GM19328 (cell line): ENCODE results near the gene USP22.

Experiments used
- ATAC-seq: cut with Tn5 transposase; IDR thresholded peaks from one replicate; pipeline ENCODE4 v1.9.1; 2021; ENCODE audit warnings: mild to moderate bottlenecking, moderate library complexity; ENCODE audit not compliant: unreplicated experiment

Gene USP22

DNA sequence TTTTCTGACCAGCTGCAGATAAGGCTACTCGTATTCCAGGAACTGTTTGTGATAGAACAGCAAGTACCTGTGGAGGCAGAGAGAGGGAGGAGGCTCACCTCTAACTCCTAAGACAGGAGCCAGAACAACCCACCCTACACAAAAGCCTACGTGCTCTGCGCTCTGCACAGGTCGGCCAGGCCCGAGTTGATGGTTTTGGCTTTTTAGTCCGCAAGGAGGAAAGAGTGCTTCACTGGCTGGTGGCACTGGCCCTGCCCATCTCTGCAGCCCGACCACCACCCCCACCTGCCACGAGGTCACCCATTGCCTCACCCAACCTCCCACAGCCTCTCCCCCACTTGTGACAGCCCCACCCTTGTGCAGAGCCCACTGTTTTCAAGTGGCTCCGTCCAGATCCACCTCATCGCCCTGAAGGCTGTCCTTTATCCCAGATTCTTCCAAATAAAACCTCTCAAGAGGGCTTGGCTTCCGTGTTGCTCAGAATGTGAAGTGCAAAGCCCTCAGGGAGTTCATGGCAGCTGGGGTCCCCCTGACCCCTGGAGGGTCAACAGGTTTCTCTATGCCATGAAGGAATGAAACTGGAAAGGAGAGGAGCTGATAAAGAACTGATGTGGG, 39.7 kb downstream of the USP22 start:
- ATAC-seq: no peak

- no peak for ATAC-seq
Measured at GRCh38 chr17:21002309-21003006, 40.4 kb downstream of the USP22 start.

DNA sequence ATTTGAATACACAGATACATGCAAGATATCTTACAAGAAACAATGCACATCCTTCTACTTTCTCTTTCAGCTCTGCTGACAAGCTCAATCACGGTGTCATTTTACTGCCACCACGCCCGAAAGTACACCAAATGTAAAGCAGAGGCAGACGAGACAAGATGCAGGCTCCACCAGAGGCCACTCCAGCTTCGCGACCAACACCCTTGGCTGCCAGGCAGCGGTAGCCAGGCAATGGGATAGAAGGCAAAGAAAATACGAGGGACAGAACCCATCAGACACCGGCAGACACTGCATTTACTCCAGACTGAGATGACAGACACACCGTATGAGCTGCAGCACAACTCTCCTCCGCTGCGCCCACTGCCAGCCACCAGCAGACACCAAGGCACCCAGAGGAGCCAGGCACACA, 41.0 kb downstream of the USP22 start:
- ATAC-seq: no peak

- no peak for ATAC-seq
Measured at GRCh38 chr17:21001111-21001812, 41.5 kb downstream of the USP22 start.

DNA sequence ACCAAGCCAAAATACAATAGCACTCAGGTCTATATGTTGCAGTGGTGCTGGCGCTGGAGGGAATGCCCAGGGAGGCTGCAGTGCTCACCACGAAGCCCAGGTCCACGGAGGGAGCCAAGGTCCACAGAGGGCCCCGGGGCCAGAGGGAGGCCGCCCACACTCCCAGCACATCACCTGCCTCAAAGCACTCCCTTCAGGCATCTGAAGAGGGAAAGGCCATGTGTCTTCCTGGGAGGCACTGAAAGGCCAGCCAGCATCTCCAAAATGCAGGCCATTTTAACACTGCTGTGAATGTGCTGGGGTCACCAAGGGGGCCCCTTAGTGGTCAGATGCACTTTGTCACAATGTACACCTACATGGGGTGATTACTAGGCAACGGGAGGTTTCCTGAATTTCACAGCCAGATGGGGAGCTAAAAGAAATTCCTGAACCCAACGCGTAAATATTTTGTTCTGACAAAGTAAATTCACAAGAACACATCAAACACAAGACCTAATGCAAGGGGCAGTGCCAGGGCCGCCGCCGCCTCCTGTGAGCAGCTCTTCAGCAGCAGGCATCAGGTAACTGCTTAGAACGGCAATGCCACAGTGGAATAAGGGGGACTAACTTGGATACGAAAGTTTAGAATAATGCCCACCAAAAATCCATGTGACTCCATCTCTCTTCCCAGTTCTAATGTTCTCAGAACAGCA, 42.8 kb downstream of the USP22 start:
- ATAC-seq: no peak

- no peak for ATAC-seq
Measured at GRCh38 chr17:20999044-20999573, 43.7 kb downstream of the USP22 start.

- ATAC-seq: no peak
Measured at GRCh38 chr17:20998571-20999043, 44.2 kb downstream of the USP22 start.

GRCh38 chr17:20997711-20998570, 44.9 kb downstream of the USP22 start:
- no peak for ATAC-seq

DNA sequence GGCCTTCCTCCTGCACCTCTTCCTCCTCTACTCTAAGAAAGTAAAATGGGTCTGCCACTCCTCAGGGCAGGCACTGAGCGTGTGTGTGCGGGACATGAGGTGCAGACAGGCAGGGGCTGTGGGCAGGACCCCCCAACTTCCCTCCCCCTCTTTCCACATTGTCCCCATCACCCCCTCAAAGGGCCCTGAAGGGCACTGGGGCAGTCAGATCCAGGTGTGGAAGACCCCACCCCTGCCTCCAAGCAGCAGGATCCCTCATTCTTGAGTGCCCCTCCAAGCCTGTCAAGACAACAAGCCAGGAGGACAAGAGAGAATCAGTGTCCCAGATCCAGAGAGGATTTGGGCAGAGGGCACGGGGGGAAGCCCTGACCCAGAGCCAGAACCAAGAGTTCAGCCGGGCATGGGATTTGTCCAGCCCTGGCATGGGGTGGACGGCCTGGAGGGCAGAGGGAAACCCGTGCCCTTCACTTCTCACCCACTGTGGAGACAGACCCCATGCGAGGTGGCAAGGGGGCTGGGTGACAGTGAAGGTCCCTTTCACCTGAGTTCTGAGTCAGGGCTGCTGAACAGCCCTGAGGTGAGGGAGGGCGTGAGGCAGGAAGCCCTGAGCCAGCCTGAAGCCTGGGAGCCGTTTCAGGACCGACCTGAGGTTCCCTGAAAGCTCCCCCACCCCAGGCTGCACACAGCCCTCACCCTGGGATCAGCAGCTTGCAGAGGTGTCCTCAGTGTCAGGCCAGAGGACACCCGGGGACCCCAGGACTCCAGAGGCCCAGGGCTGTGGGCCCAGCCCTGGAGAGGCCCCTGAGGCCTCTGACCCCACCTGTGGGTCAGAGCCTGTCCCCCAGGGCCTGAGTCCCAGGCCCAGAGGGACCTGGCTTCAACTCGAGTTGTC, 45.8 kb downstream of the USP22 start:
- no peak for ATAC-seq

DNA sequence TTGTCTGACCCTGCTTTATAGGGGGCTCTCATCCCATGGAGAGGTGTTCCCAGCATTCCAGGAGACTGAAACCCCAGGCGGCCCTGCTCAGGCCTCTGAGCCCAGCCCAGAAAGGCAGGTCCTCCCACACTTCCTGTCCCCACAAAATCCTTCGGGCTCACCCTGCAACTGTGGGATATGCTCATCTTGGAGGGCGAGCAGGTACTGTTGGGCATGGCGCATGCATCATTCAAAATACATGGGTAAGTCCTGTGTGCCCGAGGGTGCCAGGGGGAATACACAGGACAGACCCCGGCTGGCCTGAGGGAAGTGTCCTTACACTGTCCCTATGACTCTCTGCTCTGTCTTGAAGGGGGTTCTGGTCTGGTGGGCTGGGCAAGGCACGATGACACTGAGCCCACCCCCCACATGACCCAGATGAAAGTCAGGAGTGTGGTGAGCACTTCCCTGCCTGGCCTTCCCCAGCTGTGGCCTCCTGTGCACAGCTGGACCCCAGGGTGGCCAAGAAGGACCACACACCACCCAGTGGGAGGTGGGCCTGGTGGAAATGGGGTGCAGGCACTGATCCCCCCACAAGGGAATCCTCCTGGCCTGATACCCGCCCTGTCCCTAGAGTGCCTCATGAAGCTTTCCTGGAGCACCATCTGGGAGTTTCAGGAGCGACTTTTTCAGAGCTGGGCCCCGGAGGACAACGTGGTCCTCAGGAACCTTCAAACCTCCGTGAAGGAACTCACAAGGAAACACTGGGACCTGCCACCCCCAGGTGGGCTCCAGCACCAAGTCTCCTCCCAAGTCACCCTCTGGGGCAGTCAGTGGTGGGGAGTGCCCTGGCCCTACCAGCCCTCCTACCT, 46.7 kb downstream of the USP22 start:
- no peak for ATAC-seq

GRCh38 chr17:20995164-20995872, 47.5 kb downstream of the USP22 start:
- no peak for ATAC-seq

GRCh38 chr17:20994779-20995149, 48.0 kb downstream of the USP22 start:
- no peak for ATAC-seq

DNA sequence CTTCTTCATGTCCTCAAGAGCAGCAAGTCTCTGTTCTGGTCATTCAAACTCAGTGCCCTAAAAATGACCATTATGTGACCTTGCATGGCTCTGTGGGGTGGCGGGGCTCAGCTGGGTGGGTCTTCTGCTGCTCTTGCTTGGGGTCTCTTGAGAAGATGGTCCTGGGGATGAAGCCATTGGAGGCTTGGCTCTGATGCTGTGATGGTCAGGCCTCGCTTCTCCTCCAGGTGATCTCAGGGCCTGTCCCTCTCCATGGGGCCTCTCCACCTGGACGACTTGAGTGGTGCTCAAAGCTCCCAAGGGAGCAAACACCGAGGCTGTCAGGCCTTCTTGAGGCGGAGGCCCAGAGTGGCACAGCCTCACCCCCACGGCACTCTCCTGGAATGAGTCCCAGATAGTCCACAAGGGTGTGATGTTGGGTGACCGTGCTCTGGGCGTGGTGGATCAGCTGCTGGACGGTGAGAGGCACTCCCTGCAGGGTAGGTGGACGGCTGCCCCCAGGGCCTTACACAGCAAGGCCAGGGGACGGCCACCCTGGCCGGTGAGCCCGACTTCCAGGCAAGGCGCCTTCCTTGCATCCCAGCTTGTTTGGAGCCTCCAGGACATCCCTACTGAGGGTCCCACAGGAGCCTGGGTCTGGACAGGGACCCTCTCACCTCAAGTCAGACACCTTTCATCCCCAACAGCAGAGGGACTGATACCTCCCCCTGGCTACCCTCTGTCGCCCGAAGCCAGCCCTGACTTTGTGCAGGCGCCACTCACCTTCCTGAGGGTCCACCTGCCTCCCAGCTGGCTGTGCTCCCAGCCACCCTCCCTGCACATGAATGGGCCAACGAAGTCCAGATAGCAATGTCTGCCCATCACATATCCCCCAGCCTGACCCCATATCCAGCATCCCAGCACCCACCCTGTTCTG, 48.7 kb downstream of the USP22 start:
- no peak for ATAC-seq

DNA sequence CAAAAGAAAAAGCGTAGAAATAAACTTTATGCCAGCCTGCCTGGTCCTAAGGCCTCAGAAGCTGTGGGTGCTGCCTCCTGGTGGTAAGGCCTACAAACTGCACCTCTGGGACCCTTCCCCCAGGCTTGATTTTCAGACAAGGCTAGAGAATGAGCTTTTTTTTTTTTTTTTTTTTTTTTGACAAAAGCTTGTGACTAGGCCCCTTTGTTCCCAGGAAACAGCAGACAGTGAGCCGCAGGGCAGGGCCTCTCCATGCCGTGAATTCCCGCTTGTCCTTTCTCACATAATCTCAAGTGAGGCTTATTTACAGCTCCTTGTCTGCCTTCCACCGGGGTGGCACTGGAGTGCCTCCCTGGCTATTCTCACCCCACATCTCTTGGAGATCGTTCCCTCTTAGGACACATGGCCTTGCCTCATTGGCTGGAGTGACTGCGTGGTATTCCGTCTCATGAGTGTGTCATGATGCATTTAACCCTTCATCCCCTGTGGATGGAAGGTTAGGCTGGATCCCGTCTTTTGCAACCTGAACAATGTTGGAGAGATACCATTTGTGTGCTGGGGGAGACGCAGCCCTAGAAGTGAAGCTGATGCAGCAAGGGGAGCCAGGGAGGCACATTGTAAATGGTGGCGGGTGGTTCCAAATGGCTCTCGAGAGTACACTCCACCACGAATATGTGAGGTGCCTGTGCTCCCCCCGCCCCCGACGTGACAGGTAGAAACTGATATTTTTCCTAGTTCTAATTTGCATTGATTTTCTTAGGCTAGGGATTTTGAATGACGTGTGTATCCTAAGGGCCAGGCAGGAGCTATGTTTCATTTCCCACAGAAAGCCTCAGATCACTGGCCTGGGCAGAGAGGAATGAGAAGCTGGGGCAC, 49.6 kb downstream of the USP22 start:
- no peak for ATAC-seq

DNA sequence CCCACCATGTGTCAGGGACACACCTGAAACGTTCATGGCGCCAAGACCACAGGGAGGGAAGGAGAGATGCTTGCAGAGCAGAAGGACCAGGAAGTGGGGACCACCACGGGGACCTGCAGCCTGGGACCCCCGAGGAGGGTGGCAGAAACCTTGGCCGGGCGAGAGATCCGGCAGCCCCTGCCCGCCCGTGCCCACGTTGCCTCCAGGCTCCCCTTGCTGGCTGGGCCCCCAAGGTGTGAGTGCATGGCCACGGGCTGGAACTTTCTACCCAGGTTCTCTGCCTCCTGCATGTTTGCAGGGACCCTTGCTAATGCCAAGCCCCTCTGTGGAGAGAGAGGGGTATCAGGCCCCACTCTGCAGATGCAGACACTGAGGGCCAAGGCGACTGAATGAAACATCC, 50.4 kb downstream of the USP22 start:
- ATAC-seq: no peak
